Spinal cord (tissue), 10 donors: ENCODE data around the gene NOSIP. TPM values are rescaled to one million over a fixed set of nuclear protein-coding genes. Genes with fewer than 3 reads are reported as not detected.

Experiments used
- DNase-seq, 6 donors: peaks; one replicate each; pipeline versions ENCODE4 v3.0.0 to v3.0.0-alpha.2; 2013 to 2015; ENCODE audit warnings: low spot score in 6 of 6, low read depth in 4 of 6
- H3K27ac ChIP-seq: one replicate; pipeline ENCODE4 v1.5.1; 2013; ENCODE audit warnings: low read depth, low read length, control low read depth
- H3K27me3 ChIP-seq: one replicate; pipeline ENCODE4 v1.6.1; 2013; ENCODE audit warnings: low read length; ENCODE audit not compliant: control insufficient read depth, insufficient read depth
- H3K36me3 ChIP-seq: one replicate; pipeline ENCODE4 v1.6.1; 2013; ENCODE audit warnings: low read length; ENCODE audit not compliant: control insufficient read depth, insufficient read depth
- H3K4me1 ChIP-seq: one replicate; pipeline ENCODE4 v1.6.1; 2013; ENCODE audit warnings: low read length; ENCODE audit not compliant: control insufficient read depth, insufficient read depth
- H3K4me3 ChIP-seq: one replicate; pipeline ENCODE4 v1.5.1; 2013; ENCODE audit warnings: low read depth, low read length, control low read depth
- H3K9me3 ChIP-seq: one replicate; pipeline ENCODE4 v1.6.1; 2013; ENCODE audit warnings: low read length; ENCODE audit not compliant: control insufficient read depth, insufficient read depth
- WGBS: methylation state at CpG from one replicate; pipeline ENCODE4 v1.1.5; 2013; ENCODE audit warnings: missing lambda C conversion rate; ENCODE audit not compliant: insufficient coverage; 5-methylcytosine and 5-hydroxymethylcytosine counted together
- polyA plus RNA-seq, 2 donors: library from polyadenylated mRNA; unstranded; fragments of 120-200 nt; gene quantifications; one replicate each; pipeline ENCODE4 v1.2.1, GENCODE V29; 2013; ENCODE audit not compliant: insufficient read length in 2 of 2
- total RNA-seq, 2 donors: library from RNA; depleted of rRNA in 1 of 2; stranded (reverse); fragments of 120-200 nt in 1 of 2; fragments of >200 nt in 1 of 2; gene quantifications; one replicate each; pipeline versions ENCODE4 v1.2.3 to v1.2.4, GENCODE V29; 2013 to 2014
- donor health status: healthy.

NOSIP gene
- total and polyA plus RNA-seq, 4 donors, result 32.2 to 86.1 (median 65.6) TPM

DNA sequence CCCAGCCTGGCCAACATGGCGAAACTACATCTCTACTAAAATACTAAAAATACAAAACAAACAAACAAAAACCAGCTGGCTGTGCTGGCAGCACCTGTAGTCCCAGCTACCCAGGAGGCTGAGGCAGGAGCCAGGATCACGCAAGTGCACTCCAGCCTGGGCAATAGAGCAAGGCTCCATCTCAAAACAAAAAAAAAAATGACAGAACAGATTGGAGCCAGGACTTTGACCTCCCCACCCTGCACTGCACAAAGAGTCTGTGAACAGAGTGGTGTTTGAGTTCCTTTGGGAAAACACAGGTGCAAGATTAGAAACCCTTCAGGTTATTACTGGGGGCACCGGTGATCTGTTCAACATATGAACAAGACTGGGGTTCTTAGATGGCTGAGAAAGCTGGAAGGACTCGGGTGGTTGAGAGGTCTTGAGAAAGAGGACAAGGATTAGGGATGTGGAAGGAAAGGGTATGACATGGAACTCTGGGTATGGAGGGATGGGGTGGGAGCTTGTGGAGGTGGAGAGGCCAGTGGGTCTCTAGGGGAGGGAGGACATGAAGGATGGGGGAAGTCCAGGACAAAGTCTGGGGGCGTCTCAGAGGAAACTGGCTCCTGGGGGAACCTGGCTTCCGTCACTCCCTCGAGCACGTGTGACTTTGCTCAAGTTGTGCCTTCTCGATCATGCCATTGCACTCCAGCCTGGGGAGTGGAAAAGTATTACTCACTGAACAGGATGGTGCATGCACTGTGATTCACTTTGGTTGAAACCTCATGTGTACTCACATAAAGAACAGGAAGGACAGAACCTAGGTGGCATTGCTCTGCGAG, 26.7 kb downstream of the NOSIP start:
- H3K27ac ChIP-seq, result no peak overlapping the region
- 81% methylated on average over 9 of the region's 10 CpGs for WGBS

DNA sequence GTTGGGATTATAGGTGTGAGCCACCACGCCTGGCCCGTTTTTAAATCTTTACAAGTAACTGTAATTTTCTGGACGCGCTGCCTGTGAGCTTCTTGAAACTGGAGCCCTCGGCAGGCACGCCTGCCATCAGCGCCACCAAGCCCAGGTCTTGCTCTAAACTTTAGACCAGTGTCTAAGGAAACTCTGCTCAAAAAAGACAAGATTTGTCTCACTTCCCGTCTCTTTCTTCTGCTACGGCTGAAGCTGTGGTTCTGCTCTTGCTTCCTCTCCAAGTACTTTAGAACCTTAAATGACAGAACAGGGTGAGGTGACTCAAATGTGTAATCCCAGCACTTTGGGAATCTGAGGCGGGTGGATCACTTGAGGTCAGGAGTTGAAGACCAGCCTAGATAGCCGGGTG, 27.6 kb downstream of the NOSIP start:
- H3K9me3 ChIP-seq, result no peaks in the 10 kb centered on the region
- no peak for DNase-seq
- peaks cover 51% of the 10 kb centered on the region for H3K36me3 ChIP-seq
- no peak overlapping the region for H3K4me3 ChIP-seq
- H3K4me1 ChIP-seq, result no peaks in the 10 kb centered on the region
- no peaks in the 10 kb centered on the region for H3K27me3 ChIP-seq
- no peak overlapping the region for H3K27ac ChIP-seq
- 90% methylated on average over 8 of the region's 11 CpGs for WGBS

More for the DNA sequence above, 26.7 kb downstream of the NOSIP start:
- no peak for DNase-seq
- Histone ChIP-seq H3K4me3 (no peak overlapping the region), H3K36me3 (peaks cover 60% of the 10 kb centered on the region), H3K27me3 (no peaks in the 10 kb centered on the region), H3K9me3 (no peaks in the 10 kb centered on the region), H3K4me1 (no peaks in the 10 kb centered on the region)

- H3K4me3 ChIP-seq, result no peak overlapping the region
- WGBS, result 94% methylated on average over 2 of the region's 7 CpGs
- H3K36me3 ChIP-seq, result peaks cover 39% of the 10 kb centered on the region
- H3K27ac ChIP-seq, result no peak overlapping the region
- H3K9me3 ChIP-seq, result no peaks in the 10 kb centered on the region
- H3K27me3 ChIP-seq, result no peaks in the 10 kb centered on the region
- no peaks in the 10 kb centered on the region for H3K4me1 ChIP-seq
- DNase-seq, result no peak
Observed at GRCh38 chr19:49551531-49551930, 28.8 kb downstream of the NOSIP start.

DNA sequence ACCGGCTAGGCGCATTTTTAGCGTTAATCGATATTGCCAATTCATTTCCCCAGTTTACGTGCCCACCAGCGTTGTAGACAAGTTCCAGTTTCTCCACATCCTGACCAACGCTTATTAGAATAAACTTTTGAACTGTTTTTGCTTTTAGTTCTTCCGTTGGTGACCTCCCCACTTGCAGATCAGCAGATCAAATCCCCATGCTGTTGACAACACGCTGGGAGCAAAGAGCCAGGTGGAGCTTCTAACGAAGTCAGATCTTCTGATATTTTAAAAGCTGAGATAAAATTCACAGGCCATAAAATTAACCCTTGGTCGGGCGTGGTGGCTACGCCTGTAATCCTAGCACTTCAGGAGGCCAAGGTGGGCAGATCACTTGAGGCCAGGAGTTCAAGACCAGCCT, 31.3 kb downstream of the NOSIP start:
- no peaks in the 10 kb centered on the region for H3K27me3 ChIP-seq
- 84% methylated on average over 13 of the region's 13 CpGs for WGBS
- DNase-seq, result no peak
- H3K36me3 ChIP-seq, result peaks cover 18% of the 10 kb centered on the region
- no peak overlapping the region for H3K27ac ChIP-seq
- no peak overlapping the region for H3K4me3 ChIP-seq
- no peaks in the 10 kb centered on the region for H3K4me1 ChIP-seq
- no peaks in the 10 kb centered on the region for H3K9me3 ChIP-seq

DNA sequence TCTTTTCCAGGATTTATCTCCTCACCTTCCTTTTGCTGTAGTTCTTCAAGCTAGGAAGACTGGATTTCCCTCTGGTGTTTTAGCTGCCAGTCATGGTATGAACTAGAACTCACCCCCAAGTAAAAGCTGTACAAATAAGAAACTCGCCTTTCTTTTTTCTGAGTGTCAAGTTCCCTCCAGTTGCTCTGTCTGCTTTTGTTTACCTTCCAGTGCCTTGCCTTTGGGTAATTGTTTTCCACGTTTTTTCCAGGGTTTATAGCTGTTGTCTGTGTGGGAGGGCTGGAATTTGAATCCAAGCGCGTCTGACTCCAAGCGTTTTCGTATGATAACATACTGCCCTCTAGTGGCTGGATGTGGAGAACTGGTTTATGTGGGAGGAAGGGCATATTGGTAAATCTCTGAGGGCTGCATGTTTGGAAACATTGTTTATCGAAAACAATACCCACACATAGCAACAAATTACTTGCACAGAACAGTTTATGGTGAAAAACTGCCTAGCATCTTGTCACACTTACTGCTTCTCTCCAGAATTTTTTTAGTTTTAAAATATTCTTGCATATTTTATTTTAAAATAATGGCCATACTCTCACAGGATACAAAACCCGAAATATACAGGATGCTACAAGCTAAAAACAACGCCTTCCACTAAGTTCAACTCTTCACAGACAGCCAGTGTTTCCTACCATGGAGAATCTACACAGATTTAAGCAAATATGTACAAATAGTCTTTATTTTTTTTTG, 33.4 kb downstream of the NOSIP start:
- Histone ChIP-seq H3K4me1 (no peaks in the 10 kb centered on the region), H3K27ac (no peak overlapping the region), H3K9me3 (no peaks in the 10 kb centered on the region), H3K4me3 (no peak overlapping the region), H3K27me3 (no peaks in the 10 kb centered on the region), H3K36me3 (peaks cover 13% of the 10 kb centered on the region)
- DNase-seq, result peak; percentile 77 to 97 (median 84)
- 42% methylated on average over 4 of the region's 9 CpGs for WGBS

DNA sequence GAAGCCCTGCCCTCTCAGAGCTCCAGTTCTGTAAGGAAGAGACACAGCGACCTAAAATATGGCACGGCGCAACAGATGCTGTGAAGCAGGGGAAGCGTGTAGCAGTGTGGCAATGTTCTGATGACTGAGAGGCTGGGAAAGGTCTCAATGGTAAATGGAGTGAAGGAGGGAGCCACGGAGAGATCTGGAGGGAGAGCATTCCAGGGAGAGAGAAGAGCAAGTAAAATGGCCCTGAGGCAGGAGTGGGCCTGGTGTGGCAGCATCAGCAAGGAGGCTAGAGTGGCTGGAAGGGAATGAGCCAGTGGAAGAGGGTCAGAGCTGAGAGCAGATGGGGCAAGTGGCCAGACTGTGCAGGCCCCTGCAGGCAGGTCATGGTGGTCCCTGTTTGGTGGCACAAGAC, 36.2 kb downstream of the NOSIP start:
- no peak overlapping the region for H3K4me3 ChIP-seq
- H3K36me3 ChIP-seq, result peaks cover 11% of the 10 kb centered on the region
- no peak overlapping the region for H3K27ac ChIP-seq
- H3K27me3 ChIP-seq, result no peaks in the 10 kb centered on the region
- H3K4me1 ChIP-seq, result no peaks in the 10 kb centered on the region
- no peak for DNase-seq
- WGBS, result 82% methylated on average over 5 of the region's 5 CpGs
- no peaks in the 10 kb centered on the region for H3K9me3 ChIP-seq

DNA sequence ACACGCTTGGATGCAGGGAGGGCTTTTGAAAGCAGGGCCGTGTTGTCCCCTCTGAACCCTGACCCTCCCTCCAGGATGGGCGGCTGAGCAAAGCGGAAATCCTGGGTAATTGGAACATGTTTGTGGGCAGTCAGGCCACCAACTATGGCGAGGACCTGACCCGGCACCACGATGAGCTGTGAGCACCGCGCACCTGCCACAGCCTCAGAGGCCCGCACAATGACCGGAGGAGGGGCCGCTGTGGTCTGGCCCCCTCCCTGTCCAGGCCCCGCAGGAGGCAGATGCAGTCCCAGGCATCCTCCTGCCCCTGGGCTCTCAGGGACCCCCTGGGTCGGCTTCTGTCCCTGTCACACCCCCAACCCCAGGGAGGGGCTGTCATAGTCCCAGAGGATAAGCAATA, 37.3 kb downstream of the NOSIP start:
- 86% methylated on average over 14 of the region's 14 CpGs for WGBS
- H3K36me3 ChIP-seq, result peaks cover 15% of the 10 kb centered on the region
- H3K27me3 ChIP-seq, result no peaks in the 10 kb centered on the region
- H3K4me3 ChIP-seq, result no peak overlapping the region
- H3K9me3 ChIP-seq, result no peaks in the 10 kb centered on the region
- H3K27ac ChIP-seq, result no peak overlapping the region
- H3K4me1 ChIP-seq, result no peaks in the 10 kb centered on the region
- no peak for DNase-seq

DNA sequence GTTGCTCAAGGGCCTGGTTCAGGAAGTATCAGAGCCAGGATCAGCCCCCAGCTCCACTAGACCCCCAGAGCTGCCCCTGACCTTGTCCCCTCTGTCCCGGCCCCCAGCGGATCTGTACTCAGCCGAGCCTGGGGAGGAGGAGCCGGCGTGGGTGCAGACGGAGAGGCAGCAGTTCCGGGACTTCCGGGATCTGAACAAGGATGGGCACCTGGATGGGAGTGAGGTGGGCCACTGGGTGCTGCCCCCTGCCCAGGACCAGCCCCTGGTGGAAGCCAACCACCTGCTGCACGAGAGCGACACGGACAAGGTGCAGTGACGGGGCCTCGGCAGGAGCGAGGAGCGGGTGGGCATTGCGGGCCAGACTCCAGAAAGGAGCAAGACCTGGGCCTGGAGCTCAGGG, 37.9 kb downstream of the NOSIP start:
- H3K36me3 ChIP-seq, result peaks cover 15% of the 10 kb centered on the region
- no peak overlapping the region for H3K4me3 ChIP-seq
- no peaks in the 10 kb centered on the region for H3K4me1 ChIP-seq
- H3K27ac ChIP-seq, result no peak overlapping the region
- no peak for DNase-seq
- WGBS, result 86% methylated on average over 16 of the region's 16 CpGs
- H3K9me3 ChIP-seq, result no peaks in the 10 kb centered on the region
- H3K27me3 ChIP-seq, result no peaks in the 10 kb centered on the region

DNA sequence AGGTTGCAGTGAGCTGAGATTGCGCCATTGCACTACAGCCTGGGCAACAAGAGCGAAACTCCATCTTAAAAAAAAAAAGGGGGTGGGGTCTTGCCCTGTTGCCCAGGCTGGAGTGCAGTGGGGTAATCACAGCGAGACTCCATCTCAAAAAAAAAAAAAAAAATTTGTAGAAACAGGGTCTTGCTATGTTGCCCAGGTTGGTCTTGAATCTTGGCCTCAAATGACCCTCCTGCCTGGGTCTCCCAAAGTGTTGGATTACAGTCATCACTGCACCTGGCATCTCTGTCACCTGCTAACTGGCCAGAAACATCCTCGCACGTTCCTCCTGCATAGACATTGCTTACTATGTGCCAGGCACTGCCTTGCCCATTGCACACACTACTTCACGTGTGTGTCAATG, 38.4 kb downstream of the NOSIP start:
- Histone ChIP-seq H3K36me3 (peaks cover 20% of the 10 kb centered on the region), H3K27me3 (no peaks in the 10 kb centered on the region), H3K4me1 (peaks cover 3% of the 10 kb centered on the region), H3K9me3 (no peaks in the 10 kb centered on the region), H3K4me3 (no peak overlapping the region), H3K27ac (no peak overlapping the region)
- DNase-seq, result no peak
- 90% methylated on average over 5 of the region's 6 CpGs for WGBS
